Neural cell (in vitro differentiated cells): ENCODE measurements around the gene KRTAP12-2.

ENCODE experiments used
- CTCF ChIP-seq: fragments of 450-650 bp; IDR thresholded peaks from 2 replicates; pipeline ENCODE4 v1.5.1; 2014; ENCODE audit warnings: antibody characterized with exemption, mild to moderate bottlenecking, moderate library complexity; ENCODE audit not compliant: poor library complexity, severe bottlenecking
- REST ChIP-seq: IDR thresholded peaks from 2 replicates; pipeline ENCODE4 v1.6.1; 2012; ENCODE audit warnings: borderline replicate concordance

- no peak for TF ChIP-seq CTCF
- no peak for TF ChIP-seq REST
These were observed 28.9 kb upstream of the KRTAP12-2 start for GRCh38 chr21:44695641-44696040.
